ENCODE data around the gene CGAS.
"Not testable (repeated sequence)": the region's sequence is repeated elsewhere in the genome, so short reads cannot be mapped to it uniquely, and the experiment has no call there.

CGAS gene

DNA sequence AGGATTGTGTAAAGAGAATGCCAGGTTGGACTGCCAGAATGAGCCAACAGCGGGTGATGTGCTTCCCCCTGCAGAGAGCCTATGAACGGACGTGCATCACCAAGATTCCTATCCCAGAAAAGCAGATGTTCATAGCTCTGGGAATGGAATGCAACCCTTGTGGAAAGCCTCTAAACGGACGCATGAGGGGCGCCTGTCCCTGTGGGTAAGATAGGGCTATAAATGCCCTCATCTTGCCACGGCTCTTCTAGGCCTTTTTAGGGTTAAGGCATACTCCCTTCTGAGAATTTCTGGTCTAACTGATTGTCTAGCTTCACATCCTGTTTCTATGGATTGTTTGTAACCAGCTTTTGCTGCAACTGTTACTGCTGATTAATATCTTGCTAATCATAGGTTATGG lies 7.4 kb upstream of the CGAS start:
- peaks cover 4 to 16% of the 10 kb centered on the region in 2 donors for H3K4me1 ChIP-seq (ENCODE audit: control insufficient read depth in 1 of 2, insufficient read depth in 2 of 2, low read length in 2 of 2)
- not testable (repeated sequence) for H3K27ac ChIP-seq (ENCODE audit: low read length); H3K9me3 ChIP-seq (ENCODE audit: control insufficient read depth in 1 of 2, low read length in 2 of 2); H3K4me3 ChIP-seq (ENCODE audit: low read depth in 1 of 2, low read length in 2 of 2); H3K36me3 ChIP-seq (ENCODE audit: control insufficient read depth in 1 of 2, insufficient read depth in 2 of 2, low read length in 2 of 2); H3K27me3 ChIP-seq (ENCODE audit: low read depth, low read length)

DNA sequence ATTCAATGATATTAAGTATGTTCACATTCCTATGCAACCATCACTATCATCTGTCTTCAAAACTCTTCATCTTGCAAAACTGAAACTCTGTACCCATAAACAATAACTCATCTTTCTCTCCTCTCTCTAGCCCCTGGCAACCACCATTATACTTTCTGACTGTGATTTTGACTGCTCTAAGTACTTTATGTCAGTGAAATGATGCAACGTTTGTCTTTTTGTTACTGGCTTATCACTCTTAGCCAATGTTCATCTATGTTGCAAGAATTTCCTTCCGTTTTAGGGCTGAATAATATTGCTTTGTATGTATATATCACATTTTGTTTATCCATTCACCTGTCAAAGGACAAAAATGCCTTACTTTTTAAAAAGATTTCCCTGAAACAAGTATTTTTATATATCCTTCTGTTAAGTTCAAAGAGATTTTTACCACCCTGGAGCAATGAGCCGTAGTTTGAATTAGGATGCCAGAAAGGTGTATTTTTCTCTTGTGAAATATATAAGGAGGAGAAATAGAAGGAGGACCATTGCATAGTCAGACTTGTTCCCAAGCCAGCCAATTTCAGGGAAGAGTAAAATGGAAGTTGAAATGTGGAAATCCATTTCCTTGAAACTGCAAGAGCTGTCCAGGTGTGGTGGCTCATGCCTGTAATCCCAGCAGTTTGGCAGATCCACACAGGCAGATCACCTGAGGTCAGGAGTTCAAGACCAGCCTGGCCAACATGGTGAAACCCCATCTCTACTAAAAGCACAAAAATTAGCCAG lies 4.0 kb upstream of the CGAS start:
- H3K9me3 ChIP-seq (ENCODE audit: control insufficient read depth in 1 of 2, low read length in 2 of 2) = no peaks in the 10 kb centered on the region
- H3K27me3 ChIP-seq (ENCODE audit: low read depth, low read length) = no peaks in the 10 kb centered on the region
- H3K4me1 ChIP-seq (ENCODE audit: control insufficient read depth in 1 of 2, insufficient read depth in 2 of 2, low read length in 2 of 2) = no peaks in the 10 kb centered on the region
- H3K27ac ChIP-seq (ENCODE audit: low read length) = no peak overlapping the region
- H3K36me3 ChIP-seq (ENCODE audit: control insufficient read depth in 1 of 2, insufficient read depth in 2 of 2, low read length in 2 of 2) = no peaks in the 10 kb centered on the region
- H3K4me3 ChIP-seq (ENCODE audit: low read depth in 1 of 2, low read length in 2 of 2) = no peak overlapping the region

DNA sequence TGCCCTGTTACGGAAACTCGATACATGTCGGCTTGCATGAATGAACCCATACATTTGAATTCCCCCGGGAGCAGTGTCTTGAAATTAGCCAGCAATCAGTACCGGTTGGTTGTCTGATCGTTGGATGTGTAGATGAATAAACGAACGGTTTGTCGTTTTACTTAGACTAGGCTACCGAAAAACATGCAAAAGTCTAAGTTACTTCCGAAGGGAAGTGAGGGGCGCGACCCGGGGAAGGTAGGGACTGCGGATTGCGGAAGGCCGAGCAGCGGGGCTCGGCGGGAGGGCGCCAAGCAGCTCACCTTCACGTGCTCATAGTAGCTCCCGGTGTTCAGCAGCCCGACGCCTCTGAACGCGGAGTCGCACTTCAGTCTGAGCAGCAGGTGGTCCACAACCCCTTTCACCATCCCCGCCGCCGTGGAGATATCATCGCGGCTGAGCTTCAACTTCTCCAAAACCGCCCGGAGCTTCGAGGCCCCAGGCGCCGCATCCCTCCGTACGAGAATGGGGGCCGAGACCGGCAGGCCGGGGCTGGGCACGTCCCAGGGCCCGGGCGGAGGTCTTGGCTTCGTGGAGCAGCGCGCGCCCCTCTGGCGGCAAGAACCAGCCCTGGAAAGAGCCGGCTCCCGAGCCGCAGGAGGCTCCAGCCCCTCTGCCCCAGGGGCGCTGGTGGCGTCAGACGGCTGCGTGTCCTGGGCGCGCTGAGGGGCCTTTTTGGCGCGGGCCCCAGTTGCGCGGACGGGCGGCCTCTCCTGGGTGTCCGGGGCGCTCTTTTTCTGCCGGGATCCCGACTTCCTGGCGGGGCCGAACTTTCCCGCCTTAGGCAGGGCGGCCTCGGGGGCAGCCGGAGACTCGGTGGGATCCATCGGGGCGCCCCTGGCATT lies 632 bp downstream of the CGAS start:
- Histone ChIP-seq H3K4me1 (ENCODE audit: control insufficient read depth in 1 of 2, insufficient read depth in 2 of 2, low read length in 2 of 2) (no peaks in the 10 kb centered on the region), H3K27ac (ENCODE audit: low read length) (peak overlapping the region; percentile 69), H3K27me3 (ENCODE audit: low read depth, low read length) (no peaks in the 10 kb centered on the region), H3K9me3 (ENCODE audit: control insufficient read depth in 1 of 2, low read length in 2 of 2) (no peaks in the 10 kb centered on the region), H3K4me3 (ENCODE audit: low read depth in 1 of 2, low read length in 2 of 2) (peak overlapping the region; percentile 83 to 88), H3K36me3 (ENCODE audit: control insufficient read depth in 1 of 2, insufficient read depth in 2 of 2, low read length in 2 of 2) (peaks cover 0 to 4% of the 10 kb centered on the region in 2 donors)

DNA sequence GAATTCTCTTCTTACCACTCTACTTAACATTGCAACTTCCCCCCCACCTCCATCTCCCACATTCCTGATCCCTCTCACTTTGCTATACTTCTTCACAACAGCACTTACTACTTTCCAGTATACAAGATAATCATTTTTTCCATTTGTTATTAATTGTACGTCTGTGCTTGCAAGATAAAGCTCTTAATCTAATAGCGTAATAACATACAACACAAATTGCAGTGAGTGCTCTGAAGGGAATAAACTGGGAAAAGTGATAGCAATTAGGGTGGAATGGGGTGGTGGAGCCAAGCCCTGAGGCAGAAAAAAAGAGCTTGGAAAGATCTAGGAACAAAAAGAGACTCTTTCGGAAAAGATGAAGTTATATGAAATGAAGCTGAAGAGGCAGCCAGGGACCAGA lies 8.5 kb downstream of the CGAS start:
- Histone ChIP-seq H3K4me3 (ENCODE audit: low read depth in 1 of 2, low read length in 2 of 2) (no peak overlapping the region), H3K36me3 (ENCODE audit: control insufficient read depth in 1 of 2, insufficient read depth in 2 of 2, low read length in 2 of 2) (peaks cover 0 to 17% of the 10 kb centered on the region in 2 donors), H3K27me3 (ENCODE audit: low read depth, low read length) (no peaks in the 10 kb centered on the region), H3K9me3 (ENCODE audit: control insufficient read depth in 1 of 2, low read length in 2 of 2) (no peaks in the 10 kb centered on the region), H3K27ac (ENCODE audit: low read length) (no peak overlapping the region), H3K4me1 (ENCODE audit: control insufficient read depth in 1 of 2, insufficient read depth in 2 of 2, low read length in 2 of 2) (no peaks in the 10 kb centered on the region)

DNA sequence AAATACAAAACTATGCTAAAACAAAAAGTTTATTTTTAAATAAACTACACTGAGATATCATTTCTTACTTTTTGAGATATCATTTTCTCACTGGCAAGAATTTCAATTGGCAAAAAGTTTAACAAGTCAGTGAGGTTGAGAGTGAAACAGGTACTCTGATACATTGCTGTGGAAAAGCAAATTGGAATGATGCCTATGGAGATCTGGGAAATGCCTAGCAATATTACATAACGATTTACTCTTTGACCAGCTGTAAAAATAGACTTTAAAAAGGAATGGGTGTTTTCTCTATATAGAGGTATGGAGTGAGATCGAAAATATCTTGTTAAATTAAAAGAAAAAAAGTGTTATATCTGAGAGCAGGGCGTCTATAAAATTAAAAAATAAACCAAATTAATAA lies 16.9 kb downstream of the CGAS start:
- H3K9me3 ChIP-seq (ENCODE audit: control insufficient read depth in 1 of 2, low read length in 2 of 2) = no peaks in the 10 kb centered on the region
- H3K36me3 ChIP-seq (ENCODE audit: control insufficient read depth in 1 of 2, insufficient read depth in 2 of 2, low read length in 2 of 2) = peaks cover 0 to 5% of the 10 kb centered on the region in 2 donors
- H3K27me3 ChIP-seq (ENCODE audit: low read depth, low read length) = no peaks in the 10 kb centered on the region
- no peak overlapping the region for H3K4me3 ChIP-seq (ENCODE audit: low read depth in 1 of 2, low read length in 2 of 2)
- no peaks in the 10 kb centered on the region for H3K4me1 ChIP-seq (ENCODE audit: control insufficient read depth in 1 of 2, insufficient read depth in 2 of 2, low read length in 2 of 2)
- no peak overlapping the region for H3K27ac ChIP-seq (ENCODE audit: low read length)

DNA sequence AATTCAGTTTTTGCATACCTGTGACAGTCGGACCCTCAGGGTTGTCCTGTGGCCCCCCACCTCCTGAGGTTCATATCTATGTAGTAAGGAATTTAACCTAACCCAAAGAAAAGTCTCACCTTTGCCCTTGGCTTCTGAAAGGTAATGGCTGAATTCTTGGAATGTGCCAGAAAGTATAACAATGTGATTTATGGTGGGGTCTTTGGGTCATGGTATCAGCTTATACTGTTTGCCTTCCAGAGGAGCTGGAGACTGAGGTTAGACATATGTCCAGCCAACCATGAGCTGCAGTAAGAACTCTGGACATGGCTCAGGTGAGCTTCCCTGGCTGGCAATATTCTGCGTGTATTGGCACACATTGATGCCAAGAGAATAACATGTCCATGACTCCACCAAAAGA lies 30.6 kb downstream of the CGAS start:
- Histone ChIP-seq H3K9me3 (ENCODE audit: control insufficient read depth in 1 of 2, low read length in 2 of 2) (no peaks in the 10 kb centered on the region), H3K36me3 (ENCODE audit: control insufficient read depth in 1 of 2, insufficient read depth in 2 of 2, low read length in 2 of 2) (peaks cover 2 to 14% of the 10 kb centered on the region in 2 donors), H3K4me3 (ENCODE audit: low read depth in 1 of 2, low read length in 2 of 2) (no peak overlapping the region), H3K4me1 (ENCODE audit: control insufficient read depth in 1 of 2, insufficient read depth in 2 of 2, low read length in 2 of 2) (no peaks in the 10 kb centered on the region), H3K27me3 (ENCODE audit: low read depth, low read length) (no peaks in the 10 kb centered on the region), H3K27ac (ENCODE audit: low read length) (no peak overlapping the region)

DNA sequence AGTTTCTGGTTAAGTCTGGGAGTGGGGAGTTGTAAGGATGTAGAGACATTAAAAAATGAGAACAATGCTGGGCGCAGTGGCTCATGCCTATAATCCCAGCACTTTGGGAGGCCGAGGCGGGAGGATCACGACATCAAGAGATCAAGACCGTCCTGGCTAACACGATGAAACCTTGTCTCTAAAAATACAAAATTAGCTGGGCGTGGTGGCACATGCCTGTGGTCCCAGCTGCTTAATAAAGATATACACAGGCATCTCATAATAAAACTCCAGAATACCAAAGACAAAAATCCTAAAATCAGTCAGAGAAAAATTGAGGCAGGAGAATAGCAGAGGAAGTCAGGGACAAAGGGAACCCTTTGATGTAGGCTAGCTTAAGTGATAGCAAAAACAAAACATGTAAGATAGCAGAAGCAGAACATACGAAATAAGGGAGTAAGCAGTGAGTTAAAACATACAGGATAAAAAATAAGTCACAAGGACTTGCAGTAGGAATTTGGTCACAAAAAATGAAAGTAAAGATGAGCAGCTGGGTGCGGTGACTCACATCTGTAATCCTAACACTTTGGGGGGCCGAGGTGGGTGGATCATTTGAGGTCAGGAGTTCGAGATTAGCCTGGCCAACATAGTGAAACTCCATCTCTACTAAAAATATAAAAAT lies 33.9 kb downstream of the CGAS start:
- no peaks in the 10 kb centered on the region for H3K27me3 ChIP-seq (ENCODE audit: low read depth, low read length)
- H3K4me1 ChIP-seq (ENCODE audit: control insufficient read depth in 1 of 2, insufficient read depth in 2 of 2, low read length in 2 of 2) = no peaks in the 10 kb centered on the region
- no peaks in the 10 kb centered on the region for H3K36me3 ChIP-seq (ENCODE audit: control insufficient read depth in 1 of 2, insufficient read depth in 2 of 2, low read length in 2 of 2)
- H3K27ac ChIP-seq (ENCODE audit: low read length) = no peak overlapping the region
- no peaks in the 10 kb centered on the region for H3K9me3 ChIP-seq (ENCODE audit: control insufficient read depth in 1 of 2, low read length in 2 of 2)
- H3K4me3 ChIP-seq (ENCODE audit: low read depth in 1 of 2, low read length in 2 of 2) = no peak overlapping the region

DNA sequence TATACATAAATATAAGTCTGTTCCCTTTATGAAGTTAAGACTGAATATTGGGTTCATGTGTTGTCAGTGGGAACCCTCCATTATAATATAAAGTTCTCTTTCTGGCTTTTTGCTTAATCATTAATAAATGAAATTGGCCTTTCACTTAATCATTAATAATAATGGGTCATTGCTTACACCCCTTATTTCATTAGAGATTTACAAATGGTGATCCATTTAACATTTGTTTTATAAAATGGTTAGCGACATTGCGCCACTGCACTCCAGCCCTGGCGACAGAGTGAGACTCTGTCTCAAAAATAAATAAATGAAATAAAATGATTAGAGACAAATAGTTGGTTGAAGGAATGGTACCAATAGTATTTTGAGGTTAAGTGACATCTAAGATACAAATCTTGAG lies 39.0 kb downstream of the CGAS start:
- no peak overlapping the region for H3K4me3 ChIP-seq (ENCODE audit: low read depth in 1 of 2, low read length in 2 of 2)
- H3K36me3 ChIP-seq (ENCODE audit: control insufficient read depth in 1 of 2, insufficient read depth in 2 of 2, low read length in 2 of 2) = no peaks in the 10 kb centered on the region
- H3K27ac ChIP-seq (ENCODE audit: low read length) = no peak overlapping the region
- no peaks in the 10 kb centered on the region for H3K4me1 ChIP-seq (ENCODE audit: control insufficient read depth in 1 of 2, insufficient read depth in 2 of 2, low read length in 2 of 2)
- H3K9me3 ChIP-seq (ENCODE audit: control insufficient read depth in 1 of 2, low read length in 2 of 2) = no peaks in the 10 kb centered on the region
- H3K27me3 ChIP-seq (ENCODE audit: low read depth, low read length) = no peaks in the 10 kb centered on the region

DNA sequence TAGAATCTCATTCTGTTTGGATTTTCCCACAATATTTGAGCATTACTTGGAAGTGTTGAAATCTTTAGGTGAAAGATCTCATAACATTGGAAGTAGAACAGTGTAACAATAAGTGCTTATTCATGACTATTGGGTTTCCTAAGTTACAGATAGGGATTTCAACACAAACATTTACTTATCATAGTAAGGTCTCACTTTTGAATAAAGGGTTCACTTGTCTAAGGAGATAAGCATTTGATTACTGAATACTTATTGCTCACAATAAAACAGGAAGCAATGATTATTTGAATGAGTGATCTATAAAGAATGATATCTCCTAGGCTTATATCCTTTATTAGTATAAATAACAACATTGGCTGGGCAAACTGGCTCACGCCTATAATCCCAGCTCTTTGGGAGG lies 42.7 kb downstream of the CGAS start:
- Histone ChIP-seq H3K4me1 (ENCODE audit: control insufficient read depth in 1 of 2, insufficient read depth in 2 of 2, low read length in 2 of 2) (no peaks in the 10 kb centered on the region), H3K27me3 (ENCODE audit: low read depth, low read length) (no peaks in the 10 kb centered on the region), H3K27ac (ENCODE audit: low read length) (no peak overlapping the region)

DNA sequence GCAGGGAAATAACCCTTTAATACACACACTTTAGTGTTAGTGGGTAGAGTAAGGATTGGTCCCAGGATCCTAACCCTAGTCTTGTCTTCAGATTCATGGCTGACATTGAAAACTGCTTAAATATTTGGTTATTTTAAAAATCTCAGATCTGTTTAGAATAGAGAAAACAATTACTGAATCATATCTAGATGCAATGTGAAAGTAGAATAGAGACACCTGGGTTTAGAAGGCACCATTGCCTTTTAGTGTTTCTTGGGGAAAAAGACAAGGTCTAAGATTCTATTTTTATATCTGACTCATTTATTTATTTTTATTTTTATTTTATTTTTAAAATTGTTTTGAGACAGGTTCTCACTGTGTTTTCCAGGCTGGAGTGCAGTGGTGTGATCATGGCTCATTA lies 51.4 kb downstream of the CGAS start:
- Histone ChIP-seq H3K27ac (ENCODE audit: low read length) (no peak overlapping the region), H3K36me3 (ENCODE audit: control insufficient read depth in 1 of 2, insufficient read depth in 2 of 2, low read length in 2 of 2) (no peaks in the 10 kb centered on the region), H3K4me1 (ENCODE audit: control insufficient read depth in 1 of 2, insufficient read depth in 2 of 2, low read length in 2 of 2) (no peaks in the 10 kb centered on the region), H3K4me3 (ENCODE audit: low read depth in 1 of 2, low read length in 2 of 2) (no peak overlapping the region), H3K9me3 (ENCODE audit: control insufficient read depth in 1 of 2, low read length in 2 of 2) (no peaks in the 10 kb centered on the region), H3K27me3 (ENCODE audit: low read depth, low read length) (no peaks in the 10 kb centered on the region)

More for the DNA sequence above, 42.7 kb downstream of the CGAS start:
- Histone ChIP-seq H3K9me3 (ENCODE audit: control insufficient read depth in 1 of 2, low read length in 2 of 2) (no peaks in the 10 kb centered on the region), H3K36me3 (ENCODE audit: control insufficient read depth in 1 of 2, insufficient read depth in 2 of 2, low read length in 2 of 2) (no peaks in the 10 kb centered on the region), H3K4me3 (ENCODE audit: low read depth in 1 of 2, low read length in 2 of 2) (no peak overlapping the region)

DNA sequence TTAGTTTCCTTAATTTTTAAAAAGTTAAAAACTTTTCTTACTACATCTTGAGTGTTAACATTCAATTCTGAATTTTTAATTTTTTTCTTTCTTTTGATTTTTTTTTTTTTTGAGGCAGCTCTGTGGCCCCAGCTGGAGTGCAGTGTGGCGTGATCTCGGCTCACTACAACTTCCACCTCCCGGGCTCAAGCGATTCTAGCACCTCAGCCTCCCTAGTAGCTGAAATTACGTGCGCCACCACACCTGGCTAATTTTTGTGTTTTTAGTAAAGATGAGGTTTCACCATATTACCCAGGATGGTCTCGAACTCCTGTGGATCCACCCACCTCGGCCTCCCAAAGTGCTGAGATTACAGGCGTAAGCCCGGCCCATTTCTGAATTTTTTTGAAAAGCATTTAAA lies 56.2 kb downstream of the CGAS start:
- Histone ChIP-seq H3K27me3 (ENCODE audit: low read depth, low read length) (no peaks in the 10 kb centered on the region), H3K27ac (ENCODE audit: low read length) (no peak overlapping the region), H3K4me1 (ENCODE audit: control insufficient read depth in 1 of 2, insufficient read depth in 2 of 2, low read length in 2 of 2) (no peaks in the 10 kb centered on the region), H3K36me3 (ENCODE audit: control insufficient read depth in 1 of 2, insufficient read depth in 2 of 2, low read length in 2 of 2) (no peaks in the 10 kb centered on the region), H3K4me3 (ENCODE audit: low read depth in 1 of 2, low read length in 2 of 2) (no peak overlapping the region), H3K9me3 (ENCODE audit: control insufficient read depth in 1 of 2, low read length in 2 of 2) (no peaks in the 10 kb centered on the region)

Data from muscle layer of duodenum (tissue), 2 donors.